IPS-18c (cell line): ENCODE results near the gene NOS2.
"Not testable (repeated sequence)": the region's sequence is repeated elsewhere in the genome, so short reads cannot be mapped to it uniquely, and the experiment has no call there.

Source experiments
- H3K4me3 ChIP-seq: 2 replicates; pipeline ENCODE4 v1.7.0; 2013; ENCODE audit warnings: low read depth, mild to moderate bottlenecking, low read length, moderate library complexity; ENCODE audit not compliant: insufficient read depth
- H3K9me3 ChIP-seq: one replicate; pipeline ENCODE4 v1.6.1; 2013; ENCODE audit warnings: mild to moderate bottlenecking, low read length, moderate library complexity; ENCODE audit not compliant: control insufficient read depth, insufficient read depth

The NOS2 gene

DNA sequence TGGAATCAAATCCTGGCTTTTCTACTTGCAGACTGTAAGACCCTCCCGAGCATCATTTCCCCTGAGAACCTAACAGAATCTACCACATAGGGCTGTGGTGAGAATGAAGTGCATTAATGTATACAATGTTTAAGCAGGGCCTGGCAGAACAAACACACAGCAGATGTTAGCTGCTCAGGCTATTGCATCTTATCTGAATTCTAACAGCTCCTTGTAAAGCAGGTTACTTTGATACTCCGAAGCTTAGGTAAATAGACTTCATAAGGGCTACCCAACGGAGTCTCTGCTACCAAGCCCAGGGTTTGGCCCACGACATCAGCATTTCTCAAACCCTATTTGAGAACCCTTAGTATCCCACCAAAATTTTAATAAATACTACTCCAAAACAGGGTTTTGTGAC is 24.4 kb upstream of the NOS2 start:
- peaks cover 11% of the 10 kb centered on the region for H3K9me3 ChIP-seq
- no peak overlapping the region for H3K4me3 ChIP-seq

DNA sequence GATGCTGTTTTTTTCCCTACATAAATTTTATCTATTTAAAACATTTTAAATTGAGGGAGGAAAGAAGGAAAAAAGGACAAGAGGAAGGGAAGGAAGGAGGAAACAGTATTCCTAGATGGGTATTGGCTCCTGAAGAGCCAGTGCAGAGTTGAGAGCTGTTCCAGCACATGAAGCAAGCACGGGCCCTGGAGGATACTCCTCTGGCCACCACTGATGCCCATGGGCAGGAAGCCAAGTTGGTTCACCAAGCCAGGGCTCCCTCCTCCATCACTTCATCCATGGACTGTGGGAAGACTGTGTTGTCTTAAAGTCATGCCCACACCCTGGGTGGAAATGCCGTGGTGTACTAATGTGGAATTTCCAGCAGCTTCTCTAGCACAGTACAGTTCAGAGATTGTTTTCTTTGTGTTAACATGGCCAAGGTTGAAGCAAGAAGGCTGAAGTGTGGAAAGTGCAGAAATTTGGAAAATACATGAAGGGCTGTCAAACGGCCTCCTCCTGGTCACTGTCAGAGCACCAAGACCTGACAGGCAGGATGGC is 23.9 kb upstream of the NOS2 start:
- peaks cover 11% of the 10 kb centered on the region for H3K9me3 ChIP-seq

DNA sequence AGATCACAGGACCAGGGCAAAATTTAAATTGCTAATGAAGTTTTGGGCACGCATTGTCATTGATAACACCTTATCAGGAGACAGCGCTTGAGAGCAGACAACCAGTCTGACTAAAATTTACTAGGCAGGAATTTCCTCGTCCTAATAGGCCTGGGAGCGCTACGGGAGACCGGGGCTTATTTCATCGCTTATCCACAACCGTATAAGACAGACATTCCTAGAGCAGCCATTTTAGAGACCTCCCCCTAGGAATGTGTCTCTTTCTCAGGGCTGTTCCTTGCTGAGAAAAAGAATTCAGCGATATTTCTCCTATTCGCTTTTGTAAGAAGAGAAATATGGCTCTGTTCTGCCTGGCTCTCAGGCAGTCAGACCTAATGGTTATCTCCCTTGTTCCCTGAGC is 21.8 kb upstream of the NOS2 start:
- H3K4me3 ChIP-seq: not testable (repeated sequence)
- H3K9me3 ChIP-seq: peaks cover 11% of the 10 kb centered on the region

More for the DNA sequence above, 23.9 kb upstream of the NOS2 start:
- H3K4me3 ChIP-seq: no peak overlapping the region

DNA sequence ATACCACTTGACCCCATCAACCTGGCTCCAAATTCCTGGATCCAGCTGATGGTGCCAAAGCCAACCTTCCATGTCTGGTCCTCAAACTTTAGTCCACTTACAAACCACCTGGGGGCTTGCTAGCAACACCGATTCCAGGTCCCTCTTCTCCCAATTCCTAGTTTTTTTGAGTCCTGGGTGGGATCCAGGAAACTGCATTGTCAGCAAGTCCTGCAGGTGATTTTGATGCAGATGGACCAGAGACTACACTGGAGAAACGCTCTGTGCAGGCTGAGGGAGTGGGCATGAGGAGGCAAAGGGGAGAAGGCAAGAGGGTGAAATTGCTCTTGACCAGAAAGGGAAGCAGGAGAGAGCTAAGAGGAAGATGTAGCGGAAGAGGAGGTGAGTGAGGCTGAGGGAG is 21.0 kb upstream of the NOS2 start:
- Histone ChIP-seq H3K4me3 (no peak overlapping the region), H3K9me3 (peaks cover 11% of the 10 kb centered on the region)

DNA sequence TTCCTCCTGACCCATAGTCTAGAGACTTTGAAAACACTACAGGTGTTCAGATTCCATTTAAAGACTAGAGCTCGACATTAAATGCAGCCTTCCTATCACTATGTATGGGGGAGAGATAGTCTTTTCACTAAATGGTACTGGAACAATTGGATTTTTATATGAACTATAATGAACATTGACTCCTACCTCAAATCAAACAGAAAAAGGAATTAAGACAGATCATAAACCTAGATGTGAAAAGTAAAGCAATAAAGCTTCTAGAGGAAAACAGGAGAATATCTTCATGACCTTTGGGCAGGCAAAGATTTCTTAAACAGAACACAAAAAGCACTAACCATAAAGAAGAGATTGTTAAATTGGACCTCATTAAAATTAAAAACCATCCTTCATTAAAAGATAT is 18.8 kb upstream of the NOS2 start:
- H3K4me3 ChIP-seq: no peak overlapping the region

DNA sequence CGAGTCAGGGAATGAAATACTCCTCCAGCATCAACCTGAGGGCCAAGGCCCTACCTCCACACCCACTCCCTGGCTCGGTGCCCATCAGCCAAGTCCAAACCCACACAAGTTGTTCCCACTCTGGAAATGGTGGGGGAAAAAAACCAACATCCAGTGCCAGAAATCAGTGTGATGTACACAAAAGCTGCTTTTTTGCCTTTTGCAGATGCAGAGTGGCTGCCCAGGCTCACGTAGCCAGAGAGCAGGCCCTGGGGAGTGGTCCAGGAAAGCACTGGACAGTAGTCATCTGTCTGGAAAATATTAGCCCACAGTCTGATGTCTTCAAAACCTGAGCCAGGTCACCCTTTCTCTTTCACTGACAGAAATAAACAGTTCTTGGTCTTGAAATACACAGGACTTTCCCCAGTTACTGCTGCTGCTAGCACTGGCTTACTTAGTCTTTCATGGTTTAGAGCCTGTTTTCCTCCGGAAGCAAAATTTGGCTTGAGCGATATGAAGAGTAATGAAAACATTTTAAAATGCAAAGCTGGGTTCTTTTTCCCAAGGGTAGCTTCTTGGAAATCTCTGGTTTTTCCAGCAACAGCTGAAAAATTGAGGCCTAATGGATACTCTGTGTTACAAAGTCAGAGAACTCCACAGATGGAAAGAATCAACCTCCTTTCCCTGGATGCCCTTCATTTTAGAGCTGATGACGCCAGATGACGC is 18.2 kb upstream of the NOS2 start:
- Histone ChIP-seq H3K4me3 (no peak overlapping the region), H3K9me3 (peaks cover 11% of the 10 kb centered on the region)

More for the DNA sequence above, 18.8 kb upstream of the NOS2 start:
- peaks cover 11% of the 10 kb centered on the region for H3K9me3 ChIP-seq

DNA sequence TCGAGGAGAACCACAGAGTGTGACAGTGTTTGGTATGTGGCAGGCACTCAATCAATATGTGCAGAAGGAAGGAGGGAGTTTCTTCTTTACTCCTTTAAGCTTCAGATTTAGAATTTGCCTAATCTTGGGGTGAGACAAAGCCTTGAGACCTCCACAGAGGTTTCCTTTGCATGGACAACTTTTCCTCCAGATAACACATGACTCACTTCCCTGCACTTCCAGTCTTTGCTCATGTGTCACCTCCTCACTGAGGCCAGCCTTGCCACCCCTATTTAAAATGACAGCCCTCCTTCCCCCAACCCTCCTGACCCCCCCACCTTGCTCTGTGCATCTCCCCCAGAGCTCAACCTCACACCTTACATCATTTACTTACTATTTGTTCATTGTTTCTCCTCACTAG is 17.4 kb upstream of the NOS2 start:
- no peak overlapping the region for H3K4me3 ChIP-seq
- H3K9me3 ChIP-seq: peaks cover 11% of the 10 kb centered on the region

DNA sequence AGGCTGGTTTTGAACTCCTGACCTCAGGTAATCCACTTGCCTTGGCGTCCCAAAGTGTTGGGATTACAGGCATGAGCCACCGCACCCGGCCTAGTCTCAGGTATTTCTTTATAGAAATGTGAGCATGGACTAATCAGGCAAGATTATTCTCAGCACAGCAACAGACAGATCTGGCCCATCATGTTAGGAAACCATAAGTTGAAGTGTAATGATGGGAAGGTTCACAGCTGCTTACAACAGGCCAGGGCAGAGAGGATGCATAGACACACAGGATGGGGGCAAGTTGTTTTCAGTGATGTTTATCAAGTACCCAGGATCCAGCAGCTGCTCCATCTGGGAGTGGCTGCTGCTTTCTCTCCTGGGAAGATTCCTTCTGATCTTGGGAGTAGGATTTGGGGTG is 16.6 kb upstream of the NOS2 start:
- no peak overlapping the region for H3K4me3 ChIP-seq
- peaks cover 9% of the 10 kb centered on the region for H3K9me3 ChIP-seq

DNA sequence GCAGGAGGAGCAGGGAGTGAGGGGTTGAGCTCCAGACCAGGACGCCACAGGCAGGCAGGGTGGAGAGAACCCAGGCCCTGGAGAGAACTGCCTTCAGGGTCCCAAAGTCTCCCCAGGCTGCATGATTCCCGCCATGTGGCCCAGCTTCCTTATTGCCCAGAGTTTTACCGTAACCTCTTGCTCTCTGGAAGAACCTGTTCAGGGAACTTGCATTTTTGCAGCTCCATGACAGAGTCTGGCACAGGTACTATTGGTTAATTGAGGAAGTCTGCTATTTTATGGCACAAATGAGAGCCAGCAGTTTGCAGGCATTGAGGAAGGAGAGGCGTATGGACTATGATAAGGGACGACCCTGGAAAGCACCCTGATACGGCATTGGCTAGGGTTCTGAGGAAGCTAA is 11.6 kb upstream of the NOS2 start:
- H3K9me3 ChIP-seq: no peaks in the 10 kb centered on the region
- H3K4me3 ChIP-seq: no peak overlapping the region

DNA sequence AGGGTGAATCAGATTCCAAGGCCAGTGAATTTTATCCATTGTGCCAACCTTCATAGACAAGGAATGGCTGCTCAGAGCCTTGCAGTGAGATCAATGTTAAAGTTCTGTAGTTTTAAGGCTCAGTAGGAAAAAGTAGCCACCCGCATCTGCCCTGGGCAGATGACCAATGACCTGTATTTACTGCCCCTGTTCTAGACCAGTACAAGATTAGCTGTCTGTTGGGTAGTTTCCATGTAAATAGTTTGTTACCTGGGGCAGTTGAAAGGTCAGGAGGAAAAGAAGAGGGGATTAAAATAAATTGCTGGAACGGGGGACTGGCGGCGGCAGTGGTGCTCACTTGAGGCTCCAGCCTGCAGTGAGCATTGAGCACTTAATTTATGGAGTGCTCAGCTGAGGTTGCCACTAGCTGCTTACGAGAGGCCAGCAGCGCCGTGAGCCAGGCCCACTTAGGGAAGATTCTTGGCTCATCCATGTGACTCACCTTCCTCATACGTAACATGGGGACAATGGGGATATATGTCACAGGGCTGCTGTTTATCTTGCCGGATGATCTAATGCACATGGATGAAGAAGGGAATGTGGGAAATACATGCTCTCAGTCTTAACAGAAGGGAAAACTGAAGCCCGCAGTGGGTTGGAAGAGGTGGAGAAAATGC is 10.7 kb upstream of the NOS2 start:
- Histone ChIP-seq H3K9me3 (no peaks in the 10 kb centered on the region), H3K4me3 (no peak overlapping the region)

DNA sequence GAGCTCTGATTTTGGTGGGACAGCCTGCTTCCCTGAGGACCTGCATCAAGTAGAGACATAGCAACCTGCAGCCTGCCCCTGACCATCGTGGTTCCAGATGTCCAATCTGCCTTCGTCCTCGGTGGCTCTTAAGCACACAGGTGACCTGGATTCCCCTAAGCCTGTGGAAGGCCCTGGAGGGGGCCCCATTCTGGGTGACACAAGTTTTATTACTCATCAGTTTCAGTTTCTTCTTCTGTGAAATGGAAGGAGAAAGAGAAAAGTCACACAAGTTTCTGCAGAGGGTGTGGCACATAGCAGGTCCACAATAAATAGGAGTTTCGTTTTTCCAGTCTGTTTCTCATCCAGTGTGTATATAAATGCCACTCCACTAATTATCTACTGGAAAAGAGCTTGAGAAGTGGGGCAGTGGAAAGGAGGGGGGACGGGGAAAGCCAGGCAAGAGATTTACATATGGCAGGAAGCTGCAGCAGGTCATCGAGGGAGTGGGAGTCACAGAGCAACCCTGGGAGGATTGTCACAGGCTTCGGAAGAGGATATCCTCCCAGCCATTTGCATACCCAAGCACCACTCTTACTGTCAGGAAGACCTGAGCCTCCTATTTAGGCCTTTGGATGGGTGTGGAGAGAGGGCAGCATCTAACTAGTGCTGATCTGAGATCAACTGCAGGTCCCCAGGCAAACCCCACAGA is 10.0 kb upstream of the NOS2 start:
- no peak overlapping the region for H3K4me3 ChIP-seq

DNA sequence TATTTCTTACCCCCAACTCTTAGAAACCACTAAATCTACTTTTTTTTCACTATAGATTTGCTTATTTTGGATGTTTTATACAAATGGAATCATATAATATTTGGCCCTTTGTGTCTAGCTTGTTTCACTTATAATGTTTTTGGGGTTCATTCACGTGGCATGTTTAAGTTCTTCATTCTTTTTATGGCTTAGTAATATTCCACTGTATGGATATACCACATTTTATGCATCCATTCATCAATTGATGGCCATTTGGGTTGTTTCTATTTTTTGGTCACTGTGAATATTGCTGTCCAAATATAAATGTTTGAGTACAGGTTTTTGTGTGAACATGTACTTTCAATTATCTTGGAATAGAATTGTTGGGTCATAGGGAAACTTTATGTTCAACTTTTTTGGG is 9.2 kb upstream of the NOS2 start:
- H3K4me3 ChIP-seq: no peak overlapping the region

More for the DNA sequence above, 10.0 kb upstream of the NOS2 start:
- H3K9me3 ChIP-seq: no peaks in the 10 kb centered on the region

DNA sequence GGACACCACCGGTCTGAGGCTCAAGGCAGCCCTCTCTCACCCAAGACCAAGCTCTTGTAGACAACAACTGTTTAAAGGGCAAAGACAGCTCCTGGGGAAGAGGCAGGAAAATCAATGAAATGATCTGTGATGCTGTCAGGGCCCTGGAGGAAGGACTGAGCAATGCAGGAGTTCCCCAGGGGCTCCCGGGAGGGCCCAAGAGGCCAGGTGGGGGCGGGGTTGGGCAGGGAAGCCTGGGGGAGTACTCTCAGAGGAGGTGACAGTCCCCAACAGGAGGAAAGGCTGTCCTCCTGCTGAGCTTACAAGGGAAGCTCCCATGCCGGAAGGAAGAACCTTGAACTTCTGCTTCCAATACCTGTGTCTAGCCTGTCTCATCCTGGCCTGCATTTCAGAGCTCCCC is 8.3 kb upstream of the NOS2 start:
- H3K9me3 ChIP-seq: no peaks in the 10 kb centered on the region

More for the DNA sequence above, 9.2 kb upstream of the NOS2 start:
- no peaks in the 10 kb centered on the region for H3K9me3 ChIP-seq

DNA sequence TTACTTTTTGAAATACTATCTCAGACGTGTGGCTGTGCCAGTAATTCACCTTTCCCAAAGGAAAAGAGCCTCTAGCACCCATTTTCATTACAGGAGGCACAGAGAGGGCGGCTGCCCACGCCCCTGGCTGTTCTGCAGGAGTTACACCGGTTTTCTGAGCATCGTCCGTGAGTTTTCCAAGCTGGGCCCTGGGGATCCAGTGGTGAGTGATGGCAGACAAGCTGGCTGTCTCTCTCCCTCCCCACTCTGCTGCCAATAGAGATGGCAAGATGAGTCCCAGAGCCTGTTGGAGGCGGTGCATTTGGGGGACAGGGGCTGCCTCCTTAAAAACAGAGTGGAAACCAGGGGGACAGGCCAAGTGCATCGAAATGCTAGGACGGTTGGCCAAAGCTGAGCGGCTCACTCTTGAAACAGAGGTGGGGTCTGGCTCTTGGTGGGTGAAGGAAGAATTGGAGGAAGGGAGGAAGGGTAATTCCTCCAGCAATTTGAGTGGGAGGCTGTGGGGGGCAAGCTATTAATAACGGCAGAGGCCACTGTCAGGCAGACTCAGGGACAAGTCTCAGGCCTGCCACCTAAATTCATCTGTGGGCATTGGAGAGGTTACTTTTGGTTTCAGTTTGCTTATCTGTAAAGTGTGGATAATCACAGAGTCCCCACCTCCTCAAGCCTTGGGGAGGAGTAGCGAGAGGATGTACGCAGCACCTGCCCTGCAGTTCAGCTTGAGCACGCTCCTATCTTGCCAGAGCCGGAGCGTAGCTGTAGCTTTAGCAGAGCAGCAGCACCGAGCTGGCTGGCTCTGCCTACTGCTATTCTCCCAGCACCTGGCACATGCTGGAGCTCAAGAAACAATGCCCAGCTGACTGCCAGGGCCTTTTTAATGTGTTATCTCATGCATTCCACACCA is 7.5 kb upstream of the NOS2 start:
- Histone ChIP-seq H3K9me3 (no peaks in the 10 kb centered on the region), H3K4me3 (no peak overlapping the region)

More for the DNA sequence above, 8.3 kb upstream of the NOS2 start:
- H3K4me3 ChIP-seq: no peak overlapping the region

DNA sequence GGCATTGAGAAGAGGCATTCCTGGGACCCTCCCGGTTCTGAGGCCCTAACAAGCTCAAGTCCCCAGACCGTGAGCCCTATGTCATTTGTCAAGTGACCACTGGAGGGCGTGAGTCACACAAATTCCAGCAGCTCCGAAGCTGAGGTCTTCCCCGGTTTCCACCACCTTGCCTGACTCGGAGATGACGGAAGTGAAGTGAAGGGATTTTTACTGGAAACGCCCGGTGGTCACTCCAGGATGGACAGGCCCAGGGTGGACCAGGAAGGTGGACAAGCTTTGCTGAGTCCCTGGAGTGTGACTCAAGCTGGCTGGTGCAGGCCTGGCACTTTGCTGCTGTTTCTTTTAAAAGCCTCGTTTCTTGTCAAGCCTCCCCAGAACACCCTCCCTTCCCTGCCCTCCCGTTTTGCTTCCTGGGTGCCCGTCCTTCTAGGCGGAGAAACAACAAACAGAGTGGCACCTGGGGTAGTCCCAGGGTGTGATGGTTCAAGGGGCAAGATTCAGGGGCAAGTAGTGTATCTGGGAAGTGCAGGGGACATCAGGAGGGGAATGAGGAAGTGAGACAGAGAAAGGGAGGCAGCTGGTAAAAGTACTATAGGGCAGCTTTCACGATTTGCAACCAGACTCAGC is 5.3 kb upstream of the NOS2 start:
- Histone ChIP-seq H3K9me3 (no peaks in the 10 kb centered on the region), H3K4me3 (no peak overlapping the region)

DNA sequence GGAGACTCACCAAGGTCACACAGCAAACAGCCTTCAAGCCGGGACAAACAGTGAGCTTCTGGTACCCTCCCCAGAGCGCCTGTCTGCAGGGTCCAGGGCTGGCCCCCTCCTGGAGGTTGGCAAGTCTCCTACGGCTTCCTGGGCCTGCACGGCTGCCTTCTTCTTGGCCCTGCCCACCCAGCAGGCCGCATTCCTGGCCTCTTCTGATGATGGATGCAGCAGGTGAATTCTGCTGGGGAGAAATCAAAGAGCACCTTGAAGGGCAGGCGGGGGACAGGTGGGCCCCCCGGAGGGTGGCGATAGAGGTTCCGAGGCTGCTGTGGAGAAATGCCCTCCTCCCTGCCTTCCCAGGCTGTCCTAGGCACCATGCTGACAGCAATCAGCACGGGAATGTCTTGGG is 3.8 kb upstream of the NOS2 start:
- Histone ChIP-seq H3K9me3 (no peaks in the 10 kb centered on the region), H3K4me3 (no peak overlapping the region)
